Kidney (tissue), 14 donors: ENCODE results near the gene PALD1. TPM values are rescaled to one million over a fixed set of nuclear protein-coding genes. Genes with fewer than 3 reads are reported as not detected.

Experiments used
- DNase-seq, 5 donors: peaks; one replicate each; pipeline ENCODE4 v3.0.0-alpha.2; 2013 to 2020
- FAIRE-seq: peaks from 2 replicates; lab custom pipeline; 2012; peaks lifted over from hg19 to GRCh38; lab: Jason Lieb, UNC
- H3K27ac ChIP-seq, 2 donors: one replicate each; pipeline ENCODE4 v1.7.0; 2013; ENCODE audit warnings: low read depth in 2 of 2, low read length in 2 of 2, inconsistent platforms in 1 of 2
- H3K27me3 ChIP-seq: one replicate; pipeline ENCODE4 v1.7.1; 2013; ENCODE audit warnings: low read length, inconsistent platforms; ENCODE audit not compliant: control insufficient read depth, insufficient read depth
- H3K36me3 ChIP-seq, 3 donors: one replicate each; pipeline versions ENCODE4 v1.7.0 to v1.7.1; 2013; ENCODE audit warnings: low read length in 3 of 3, control low read depth in 1 of 3, inconsistent platforms in 1 of 3; ENCODE audit not compliant: insufficient read depth in 3 of 3, control insufficient read depth in 2 of 3
- H3K4me1 ChIP-seq, 3 donors: one replicate each; pipeline versions ENCODE4 v1.7.0 to v1.7.1; 2013; ENCODE audit warnings: low read length in 3 of 3, inconsistent platforms in 1 of 3, low read depth in 1 of 3; ENCODE audit not compliant: control insufficient read depth in 2 of 3, insufficient read depth in 2 of 3
- H3K4me3 ChIP-seq, 3 donors: one replicate each; pipeline versions ENCODE4 v1.7.0 to v1.8.1; 2013; ENCODE audit warnings: low read length in 3 of 3, control low read depth in 1 of 3, inconsistent platforms in 1 of 3
- H3K9ac ChIP-seq, 3 donors: one replicate each; pipeline versions ENCODE4 v1.7.0 to v1.7.1; 2013; ENCODE audit warnings: low read length in 3 of 3, control low read depth in 1 of 3, inconsistent platforms in 1 of 3
- H3K9me3 ChIP-seq, 3 donors: one replicate each; pipeline versions ENCODE4 v1.7.0 to v1.7.1; 2013; ENCODE audit warnings: low read length in 3 of 3, control low read depth in 1 of 3, inconsistent platforms in 1 of 3; ENCODE audit not compliant: control insufficient read depth in 2 of 3, insufficient read depth in 1 of 3
- intact Hi-C: fragments of 100-400 bp; cut with DNase I; formaldehyde crosslinking; loops from one replicate; pipeline ENCODE4 v1.11.1; 2022
- polyA plus RNA-seq: library from polyadenylated mRNA; stranded (reverse); fragments of 350-450 nt; fragmentation: Illumina TruSeq; extraction: RNeasy Lipid Tissue Mini Kit (QIAGEN cat#74804); gene quantifications from one replicate; pipeline ENCODE4 v1.2.3, GENCODE V29; 2014; ENCODE audit warnings: low read depth, low replicate concordance; ENCODE audit not compliant: insufficient read depth
- total RNA-seq: library from RNA; stranded (reverse); fragmentation: NEBNext Ultra II Directional; extraction: Animal tissue kit (Norgen Biotek cat#: 25700); gene quantifications from one replicate; pipeline ENCODE4 v1.2.1, GENCODE V29; 2021
- TF ChIP-seq, protein P1 (sequence below): IDR thresholded peaks from 3 replicates; pipeline ENCODE4 v1.5.1; 2012; ENCODE audit warnings: mild to moderate bottlenecking, moderate library complexity, borderline replicate concordance; ENCODE audit not compliant: insufficient read depth; ENCODE audit errors: extremely low read depth
- donor health status: control.
- donor health status: control.
- donor health status: control.
- donor health status: control.
- donor health status: control.
- donor health status: DM: yes; HTN: yes; CAD: no.
- donor health status: Normal renal cell carcinoma (clear cell type).

Gene PALD1
- total and polyA plus RNA-seq, 2 donors from 2014 or later: 3.0 to 14.4 TPM

DNA sequence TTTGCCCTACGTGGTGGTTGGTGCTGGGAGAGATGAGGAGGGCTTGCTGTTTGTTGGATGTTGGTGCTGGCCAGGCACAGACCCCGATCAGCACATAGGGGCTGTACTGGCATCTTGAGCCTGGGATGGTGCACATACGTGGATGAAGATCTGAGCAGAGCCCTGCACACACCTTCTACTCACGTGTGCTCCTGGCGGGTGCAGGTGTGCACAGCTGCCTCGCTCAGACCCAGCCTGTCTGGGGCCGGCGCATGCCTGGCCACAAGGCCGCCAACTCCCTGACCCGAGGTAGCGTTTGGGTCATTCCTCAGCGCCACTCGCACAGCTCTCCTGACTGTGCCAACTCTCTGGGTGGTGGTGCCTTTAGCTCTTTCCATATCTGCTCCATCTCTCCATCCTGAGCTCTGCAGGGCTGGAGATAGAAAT, 18.6 kb downstream of the PALD1 start:
- H3K4me3 ChIP-seq: no peak overlapping the region
- TF ChIP-seq, protein P1, sequence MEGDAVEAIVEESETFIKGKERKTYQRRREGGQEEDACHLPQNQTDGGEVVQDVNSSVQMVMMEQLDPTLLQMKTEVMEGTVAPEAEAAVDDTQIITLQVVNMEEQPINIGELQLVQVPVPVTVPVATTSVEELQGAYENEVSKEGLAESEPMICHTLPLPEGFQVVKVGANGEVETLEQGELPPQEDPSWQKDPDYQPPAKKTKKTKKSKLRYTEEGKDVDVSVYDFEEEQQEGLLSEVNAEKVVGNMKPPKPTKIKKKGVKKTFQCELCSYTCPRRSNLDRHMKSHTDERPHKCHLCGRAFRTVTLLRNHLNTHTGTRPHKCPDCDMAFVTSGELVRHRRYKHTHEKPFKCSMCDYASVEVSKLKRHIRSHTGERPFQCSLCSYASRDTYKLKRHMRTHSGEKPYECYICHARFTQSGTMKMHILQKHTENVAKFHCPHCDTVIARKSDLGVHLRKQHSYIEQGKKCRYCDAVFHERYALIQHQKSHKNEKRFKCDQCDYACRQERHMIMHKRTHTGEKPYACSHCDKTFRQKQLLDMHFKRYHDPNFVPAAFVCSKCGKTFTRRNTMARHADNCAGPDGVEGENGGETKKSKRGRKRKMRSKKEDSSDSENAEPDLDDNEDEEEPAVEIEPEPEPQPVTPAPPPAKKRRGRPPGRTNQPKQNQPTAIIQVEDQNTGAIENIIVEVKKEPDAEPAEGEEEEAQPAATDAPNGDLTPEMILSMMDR: no peak

GRCh38 chr10:70498970-70499835, 20.6 kb downstream of the PALD1 start:
- H3K9ac ChIP-seq: peak overlapping the region in 1 of 3 donors; percentile 7
- TF ChIP-seq, protein P1: no peak
- no peaks in the 10 kb centered on the region for H3K9me3 ChIP-seq
- H3K36me3 ChIP-seq: no peaks in the 10 kb centered on the region
- peak in 4 of 5 donors; percentile 30 to 49 (median 42) for DNase-seq
- H3K4me3 ChIP-seq: no peak overlapping the region
- peak overlapping the region in 1 of 2 donors; percentile 20 for H3K27ac ChIP-seq
- no peak for FAIRE-seq
- H3K27me3 ChIP-seq: no peaks in the 10 kb centered on the region
- intact Hi-C loops: no loop called here
- peaks cover 0 to 16% (median 4%) of the 10 kb centered on the region in 3 donors for H3K4me1 ChIP-seq

More for the DNA sequence above, 18.6 kb downstream of the PALD1 start:
- DNase-seq (no peak), FAIRE-seq (no peak)
- Histone ChIP-seq H3K9ac (no peak overlapping the region), H3K27ac (no peak overlapping the region), H3K27me3 (no peaks in the 10 kb centered on the region), H3K4me1 (peaks cover 0 to 24% (median 4%) of the 10 kb centered on the region in 3 donors), H3K9me3 (no peaks in the 10 kb centered on the region), H3K36me3 (no peaks in the 10 kb centered on the region)
- intact Hi-C loops: no loop called here

DNA sequence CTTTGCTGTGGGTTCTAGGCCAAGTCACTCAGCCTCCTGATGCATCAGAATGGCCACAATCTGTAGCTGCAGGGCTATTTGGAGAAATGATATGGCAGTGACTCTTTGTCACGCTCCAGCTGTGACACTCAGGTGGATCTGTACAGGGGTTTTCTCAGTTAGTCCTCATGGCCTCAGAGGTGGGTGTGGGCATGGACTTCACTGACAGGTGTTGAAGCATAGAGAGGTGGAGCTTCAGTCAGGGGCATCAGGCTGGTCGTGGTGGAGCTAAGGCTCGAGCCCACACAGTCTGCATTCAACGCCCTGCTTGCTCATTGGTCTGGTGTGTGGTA, 21.2 kb downstream of the PALD1 start:
- Histone ChIP-seq H3K27me3 (no peaks in the 10 kb centered on the region), H3K4me1 (peaks cover 0 to 11% (median 4%) of the 10 kb centered on the region in 3 donors), H3K9ac (no peak overlapping the region), H3K27ac (no peak overlapping the region), H3K4me3 (no peak overlapping the region), H3K9me3 (no peaks in the 10 kb centered on the region), H3K36me3 (no peaks in the 10 kb centered on the region)
- TF ChIP-seq, protein P1: no peak
- DNase-seq: no peak
- intact Hi-C loops: no loop called here
- FAIRE-seq: no peak
